NCI-H1436 (cell line): Measurements from ENCODE around the gene APCDD1L.
"Not testable (repeated sequence)": the region's sequence is repeated elsewhere in the genome, so short reads cannot be mapped to it uniquely, and the experiment has no call there.

ENCODE experiments used
- DNase-seq: peaks from one replicate; lab custom pipeline; 2025; lab: John Stamatoyannopoulos, UW

The APCDD1L gene

DNA sequence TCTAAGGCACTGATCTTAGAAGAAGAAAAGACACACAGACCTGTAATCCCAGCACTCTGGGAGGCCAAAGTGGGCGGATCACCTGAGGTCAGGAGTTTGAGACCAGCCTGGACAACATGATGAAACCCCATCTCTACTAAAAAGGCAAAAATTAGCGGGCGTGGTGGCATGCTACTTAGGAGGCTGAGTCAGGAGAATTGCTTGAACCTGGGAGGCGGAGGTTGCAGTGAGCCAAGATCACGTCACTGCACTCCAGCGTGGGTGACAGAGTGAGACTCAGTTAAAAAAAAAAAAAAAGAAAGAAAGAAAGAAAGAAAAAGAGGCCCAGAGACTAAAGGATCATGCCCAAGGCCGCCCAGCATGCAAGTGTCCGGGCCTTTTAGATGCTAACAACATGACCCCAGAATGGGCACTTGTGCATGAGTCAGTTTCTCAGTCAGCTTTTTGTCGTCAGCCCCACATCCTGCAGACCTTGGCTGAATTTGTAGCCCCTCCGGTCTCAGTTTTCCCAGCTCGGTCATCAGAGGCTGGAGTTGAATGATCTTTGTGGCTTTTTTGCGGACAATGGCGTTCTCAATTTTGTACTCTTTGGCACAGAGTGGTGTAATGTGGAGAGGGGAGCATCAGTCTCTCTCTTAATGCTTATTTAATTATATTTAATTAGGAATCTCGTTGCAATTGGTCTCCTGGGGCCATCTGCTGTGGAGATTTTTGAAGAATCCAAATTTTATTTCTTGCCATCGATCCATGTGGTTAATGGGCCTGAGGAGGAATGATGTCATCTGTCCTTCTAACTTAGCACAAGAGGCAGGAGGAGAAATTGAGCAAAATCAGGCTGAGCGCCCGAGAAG lies 30.6 kb upstream of the APCDD1L start:
- DNase-seq: no peak

GRCh38 chr20:58544891-58545290 lies 29.7 kb upstream of the APCDD1L start:
- no peak for DNase-seq

DNA sequence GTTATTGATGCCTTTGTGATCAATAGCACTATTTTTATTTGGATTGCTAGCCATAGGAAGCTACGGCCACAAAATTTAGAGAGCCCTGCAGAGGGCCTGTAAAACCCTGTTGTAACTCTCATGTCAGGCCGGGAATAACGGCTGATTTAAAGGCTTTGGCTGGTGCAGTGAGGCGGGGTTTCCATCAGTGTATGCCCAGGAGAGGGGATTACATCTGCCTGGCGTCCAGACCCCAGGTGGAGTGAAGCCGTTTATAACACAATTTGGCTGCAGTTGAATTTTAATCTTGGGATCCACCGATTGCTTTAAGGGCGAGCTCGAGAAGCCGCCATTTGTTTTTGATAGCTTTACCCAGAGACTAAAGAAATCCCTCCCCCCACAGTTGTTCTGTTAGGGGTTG lies 29.1 kb upstream of the APCDD1L start:
- no peak for DNase-seq

- DNase-seq: no peak
Measured at GRCh38 chr20:58543274-58543673, 28.1 kb upstream of the APCDD1L start.

DNA sequence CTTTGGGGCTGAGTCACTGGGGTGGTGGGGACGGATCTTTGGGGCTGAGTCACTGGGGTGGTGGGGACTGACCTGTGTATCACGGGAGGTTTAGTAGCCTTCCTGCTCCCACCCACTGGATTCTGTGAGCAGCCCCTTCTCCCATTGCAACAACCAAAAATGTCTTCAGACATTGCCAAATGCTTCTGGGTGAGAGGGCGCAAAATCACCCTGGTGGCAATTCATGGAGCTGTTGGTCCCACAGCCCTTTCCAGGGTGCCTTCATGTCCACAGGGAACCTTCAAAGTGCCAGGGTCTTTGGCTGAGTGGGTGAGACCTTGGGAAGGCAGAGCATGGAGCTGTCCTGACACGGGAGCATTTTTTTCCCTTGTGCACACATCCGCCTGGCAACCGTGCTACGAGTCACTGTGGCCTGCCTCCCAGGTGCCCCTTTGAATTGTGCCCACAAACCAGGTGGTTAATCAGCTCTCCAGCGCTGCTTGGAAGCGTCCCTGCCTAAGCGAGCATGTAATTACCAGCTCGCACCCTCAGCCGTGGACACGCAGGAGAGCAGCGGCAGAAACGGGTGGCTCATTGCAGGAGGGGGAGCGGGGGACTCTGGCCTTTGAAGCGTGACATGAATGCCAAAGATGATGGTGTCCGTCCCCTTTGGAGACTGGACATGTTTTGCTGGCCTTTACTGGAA lies 27.4 kb upstream of the APCDD1L start:
- no peak for DNase-seq

DNA sequence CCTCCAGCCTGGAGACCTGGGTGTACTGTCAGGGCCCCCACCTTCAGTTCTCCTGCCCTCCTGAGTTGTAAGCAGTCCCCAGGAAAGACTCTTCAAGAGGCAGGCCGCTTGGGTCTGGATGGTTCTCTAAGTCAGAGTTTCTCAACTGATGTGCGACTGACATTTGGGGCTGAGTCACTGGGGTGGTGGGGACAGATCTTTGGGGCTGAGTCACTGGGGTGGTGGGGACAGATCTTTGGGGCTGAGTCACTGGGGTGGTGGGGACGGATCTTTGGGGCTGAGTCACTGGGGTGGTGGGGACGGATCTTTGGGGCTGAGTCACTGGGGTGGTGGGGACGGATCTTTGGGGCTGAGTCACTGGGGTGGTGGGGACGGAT lies 26.8 kb upstream of the APCDD1L start:
- DNase-seq: not testable (repeated sequence)

GRCh38 chr20:58538752-58539151 lies 23.6 kb upstream of the APCDD1L start:
- DNase-seq: no peak

- DNase-seq: no peak
Measured at GRCh38 chr20:58537831-58538230, 22.6 kb upstream of the APCDD1L start.

DNA sequence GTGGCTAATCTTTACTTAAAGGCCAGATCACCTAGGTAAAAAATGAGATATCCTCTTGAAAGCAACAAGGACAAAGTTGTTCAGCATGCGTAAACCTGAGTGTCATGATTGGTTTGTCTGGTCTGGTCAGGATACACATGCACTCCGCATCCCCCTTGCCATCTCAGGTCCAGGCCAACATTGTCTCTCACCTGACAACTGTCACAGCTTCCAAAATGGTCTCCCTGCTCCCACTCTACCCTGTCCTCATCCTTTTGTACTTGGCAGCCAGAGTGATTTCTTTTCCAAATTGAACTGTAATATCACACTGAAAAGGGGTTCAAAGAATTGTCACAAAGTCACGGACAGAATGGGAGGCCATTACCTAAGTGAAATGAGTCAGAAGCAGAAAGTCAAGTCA lies 21.1 kb upstream of the APCDD1L start:
- no peak for DNase-seq

DNA sequence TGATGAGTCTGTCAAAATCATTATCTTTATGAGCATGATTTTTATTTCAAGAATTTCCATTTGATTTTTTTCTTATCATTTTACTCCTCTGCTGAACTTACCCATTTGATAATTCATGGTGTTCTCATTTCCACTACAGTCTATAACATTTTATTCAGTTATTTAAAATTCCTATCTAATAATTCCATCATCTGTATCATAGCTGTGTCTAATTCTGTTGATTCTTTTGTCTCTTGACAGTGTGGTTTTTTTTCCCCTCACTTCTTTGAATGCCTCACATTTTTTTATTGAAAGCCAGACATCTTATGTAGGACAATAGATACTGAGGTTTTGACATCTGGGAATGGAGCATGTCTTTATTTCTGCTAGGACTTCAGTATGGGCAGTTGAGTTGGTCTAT lies 16.5 kb upstream of the APCDD1L start:
- DNase-seq: no peak

DNA sequence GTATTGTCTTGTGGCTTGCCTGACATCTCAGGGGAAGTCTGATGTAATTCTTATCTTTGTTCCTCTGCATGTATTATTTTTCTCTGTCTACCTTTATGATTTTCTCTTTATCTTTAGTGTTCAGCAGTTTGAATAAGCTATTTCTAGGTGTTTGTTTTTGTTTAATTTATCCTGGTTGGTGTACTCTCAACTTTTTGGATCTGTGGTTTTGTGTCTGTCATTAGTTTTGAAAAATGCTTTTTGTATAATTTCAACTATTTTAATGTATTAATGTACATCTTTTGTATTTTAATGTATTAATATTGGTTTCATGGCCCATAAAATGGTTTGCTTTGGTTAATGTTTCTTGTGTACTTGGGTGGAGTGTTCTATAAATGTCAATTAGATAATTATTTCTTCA lies 15.9 kb upstream of the APCDD1L start:
- DNase-seq: no peak

- DNase-seq: no peak
Measured at GRCh38 chr20:58528412-58528811, 13.2 kb upstream of the APCDD1L start.

GRCh38 chr20:58526411-58526810 lies 11.2 kb upstream of the APCDD1L start:
- DNase-seq: no peak

- no peak for DNase-seq
Measured at GRCh38 chr20:58524814-58525213, 9.6 kb upstream of the APCDD1L start.

GRCh38 chr20:58523971-58524315 lies 8.7 kb upstream of the APCDD1L start:
- DNase-seq: no peak

DNA sequence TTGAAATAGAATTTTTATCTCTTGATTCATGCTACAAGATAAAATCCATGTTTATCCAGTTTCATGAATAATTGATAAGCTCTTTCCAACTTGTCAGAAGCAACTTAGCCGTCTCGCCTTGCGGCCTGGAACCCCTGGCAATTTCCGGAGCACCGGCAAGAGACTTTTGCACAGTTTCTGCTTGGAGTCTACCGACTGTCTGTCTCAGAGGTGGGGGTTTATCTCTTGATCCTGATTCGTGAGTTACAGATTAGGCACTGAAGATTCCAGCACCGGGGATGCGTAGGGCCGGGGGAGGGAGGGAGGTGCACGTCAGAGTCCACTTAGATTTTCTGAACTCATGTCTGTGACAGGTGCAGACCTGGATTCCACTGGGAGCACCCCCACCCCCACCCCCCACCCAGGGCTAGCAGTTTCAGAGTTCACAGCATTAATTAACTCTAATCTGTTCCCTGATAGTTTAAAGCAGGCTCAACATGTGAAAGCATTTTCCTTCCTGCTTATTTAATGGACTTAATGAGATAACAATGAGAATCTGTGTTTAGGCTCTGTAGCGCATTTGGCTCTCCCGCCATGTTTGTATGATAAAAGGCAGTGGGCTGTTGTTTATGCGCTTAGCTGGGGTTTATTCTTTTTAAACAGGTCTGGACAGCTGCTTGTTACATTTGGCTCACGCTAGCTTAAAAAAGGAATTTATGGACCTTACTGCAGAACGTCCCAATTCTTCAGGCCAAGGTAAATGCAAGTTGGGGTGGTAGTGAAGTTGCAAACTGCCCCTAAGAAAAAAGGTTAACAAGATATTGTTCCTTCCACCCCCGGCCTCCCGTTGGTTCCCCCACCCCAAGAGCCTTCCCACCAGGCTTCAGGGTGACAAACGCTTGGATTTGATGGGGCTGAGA lies 8.1 kb upstream of the APCDD1L start:
- no peak for DNase-seq

GRCh38 chr20:58522666-58523065 lies 7.5 kb upstream of the APCDD1L start:
- no peak for DNase-seq

- no peak for DNase-seq
Measured at GRCh38 chr20:58521763-58522162, 6.6 kb upstream of the APCDD1L start.

- no peak for DNase-seq
Measured at GRCh38 chr20:58519940-58520712, 4.9 kb upstream of the APCDD1L start.

DNA sequence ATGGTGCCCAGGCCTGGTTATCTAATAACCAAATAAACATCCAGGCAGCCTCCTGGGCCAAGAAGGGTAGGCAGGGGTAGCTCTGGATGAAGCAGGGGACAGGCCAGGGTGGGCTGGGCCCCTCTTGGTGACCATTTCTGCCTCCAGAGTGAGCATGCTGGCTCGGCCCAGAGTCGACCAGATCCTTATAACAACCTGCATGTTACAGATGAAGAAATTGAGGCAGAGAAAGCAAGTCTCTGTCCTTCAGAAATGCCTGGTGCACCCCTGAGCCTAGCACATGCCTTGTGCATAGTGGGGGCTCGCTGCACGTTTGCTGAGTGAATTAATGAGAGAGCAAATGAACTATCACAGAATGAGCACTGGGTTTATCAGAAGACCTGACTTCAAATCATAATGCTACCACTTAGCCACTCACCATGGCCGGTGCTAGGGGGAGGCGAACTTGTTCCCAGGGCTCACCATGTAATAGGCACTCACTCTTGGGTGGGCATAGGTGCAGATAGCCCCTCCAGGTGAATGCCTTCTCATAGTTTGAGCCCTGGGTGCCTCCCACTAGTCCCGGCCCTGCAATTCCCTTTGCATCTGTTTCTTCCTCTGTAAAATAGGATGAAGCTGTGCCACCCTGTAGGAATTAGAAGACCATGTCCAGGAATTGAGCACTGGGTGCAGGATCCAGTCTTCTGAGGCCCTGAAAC lies 3.8 kb upstream of the APCDD1L start:
- DNase-seq: no peak

- DNase-seq: no peak
Measured at GRCh38 chr20:58518387-58518786, 3.2 kb upstream of the APCDD1L start.
